WERI-Rb-1 (cell line): ENCODE results near the gene RPS29.
"Not testable (repeated sequence)": the region's sequence is repeated elsewhere in the genome, so short reads cannot be mapped to it uniquely, and the experiment has no call there.

Experiments used
- DNase-seq: peaks from one replicate; pipeline ENCODE4 v3.0.0-alpha.2; 2020
- H3K27ac ChIP-seq: fragments of 250-450 bp; sonication (Bioruptor Pico); 2 replicates; pipeline ENCODE4 v1.5.1; 2020; ENCODE audit warnings: mild to moderate bottlenecking, moderate library complexity
- H3K27me3 ChIP-seq: fragments of 250-450 bp; sonication (Bioruptor Pico); 2 replicates; pipeline ENCODE4 v1.5.1; 2021; ENCODE audit warnings: mild to moderate bottlenecking, low read depth, moderate library complexity; ENCODE audit not compliant: insufficient read depth, severe bottlenecking
- H3K36me3 ChIP-seq: fragments of 250-450 bp; sonication (Bioruptor Pico); 2 replicates; pipeline ENCODE4 v1.5.1; 2020; ENCODE audit warnings: mild to moderate bottlenecking, moderate library complexity
- H3K4me3 ChIP-seq: 2 replicates; pipeline ENCODE4 v1.5.1; 2011; ENCODE audit warnings: low read depth, mild to moderate bottlenecking, control low read depth, low read length
- H3K9me3 ChIP-seq: fragments of 250-450 bp; sonication (Bioruptor Pico); 2 replicates; pipeline ENCODE4 v1.5.1; 2021; ENCODE audit warnings: mild to moderate bottlenecking, moderate library complexity; ENCODE audit not compliant: severe bottlenecking
- TF ChIP-seq, protein P1 (sequence below): IDR thresholded peaks from 2 replicates; pipeline ENCODE4 v1.5.1; 2011; ENCODE audit warnings: low read depth, mild to moderate bottlenecking, control low read depth, inconsistent platforms, low read length

The RPS29 gene

GRCh38 chr14:49586673-49587460, 687 bp upstream of the RPS29 start:
- DNase-seq = peak; percentile 38
- Histone ChIP-seq H3K9me3 (no peaks in the 10 kb centered on the region), H3K27ac (peak overlapping the region; percentile 88), H3K4me3 (peak overlapping the region; percentile 99), H3K36me3 (peaks cover 32% of the 10 kb centered on the region), H3K27me3 (no peaks in the 10 kb centered on the region)
- TF ChIP-seq, protein P1, sequence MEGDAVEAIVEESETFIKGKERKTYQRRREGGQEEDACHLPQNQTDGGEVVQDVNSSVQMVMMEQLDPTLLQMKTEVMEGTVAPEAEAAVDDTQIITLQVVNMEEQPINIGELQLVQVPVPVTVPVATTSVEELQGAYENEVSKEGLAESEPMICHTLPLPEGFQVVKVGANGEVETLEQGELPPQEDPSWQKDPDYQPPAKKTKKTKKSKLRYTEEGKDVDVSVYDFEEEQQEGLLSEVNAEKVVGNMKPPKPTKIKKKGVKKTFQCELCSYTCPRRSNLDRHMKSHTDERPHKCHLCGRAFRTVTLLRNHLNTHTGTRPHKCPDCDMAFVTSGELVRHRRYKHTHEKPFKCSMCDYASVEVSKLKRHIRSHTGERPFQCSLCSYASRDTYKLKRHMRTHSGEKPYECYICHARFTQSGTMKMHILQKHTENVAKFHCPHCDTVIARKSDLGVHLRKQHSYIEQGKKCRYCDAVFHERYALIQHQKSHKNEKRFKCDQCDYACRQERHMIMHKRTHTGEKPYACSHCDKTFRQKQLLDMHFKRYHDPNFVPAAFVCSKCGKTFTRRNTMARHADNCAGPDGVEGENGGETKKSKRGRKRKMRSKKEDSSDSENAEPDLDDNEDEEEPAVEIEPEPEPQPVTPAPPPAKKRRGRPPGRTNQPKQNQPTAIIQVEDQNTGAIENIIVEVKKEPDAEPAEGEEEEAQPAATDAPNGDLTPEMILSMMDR = peak; percentile 53

DNA sequence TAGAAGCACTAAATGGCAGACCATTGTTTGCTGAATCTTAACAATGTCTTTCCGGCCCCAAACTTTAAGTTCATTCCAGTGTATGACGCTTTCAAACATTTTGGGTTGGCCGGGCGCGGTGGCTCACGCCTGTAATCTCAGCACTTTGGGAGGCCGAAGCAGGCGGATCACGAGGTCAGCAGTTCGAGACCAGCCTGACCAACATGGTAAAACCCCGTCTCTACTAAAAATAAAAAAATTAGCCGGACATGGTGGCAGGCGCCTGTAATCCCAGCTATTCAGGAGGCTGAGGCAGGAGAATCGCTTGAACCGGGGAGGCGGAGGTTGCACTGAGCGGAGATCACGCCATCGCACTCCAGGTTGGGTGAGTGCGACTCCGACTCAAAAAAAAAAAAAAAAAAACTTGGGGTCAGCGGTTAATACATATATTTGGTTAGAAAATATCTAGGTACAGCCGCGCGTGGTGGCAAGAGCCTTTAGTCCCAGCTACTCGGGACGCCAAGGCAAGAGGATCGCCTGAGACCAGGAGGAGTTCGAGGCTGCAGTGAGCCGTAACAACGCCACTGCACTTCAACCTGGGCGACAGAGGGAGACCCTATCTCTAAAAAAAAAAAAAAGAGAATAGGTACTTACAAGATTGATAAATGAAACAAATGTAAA, 1.1 kb downstream of the RPS29 start:
- H3K9me3 ChIP-seq, DNase-seq, H3K27me3 ChIP-seq: not testable (repeated sequence)
- Histone ChIP-seq H3K27ac (peak overlapping the region; percentile 88), H3K36me3 (peaks cover 39% of the 10 kb centered on the region), H3K4me3 (peak overlapping the region; percentile 99)

GRCh38 chr14:49584058-49584457, 2.1 kb downstream of the RPS29 start:
- peaks cover 39% of the 10 kb centered on the region for H3K36me3 ChIP-seq
- no peak overlapping the region for H3K27ac ChIP-seq

GRCh38 chr14:49583629-49584028, 2.6 kb downstream of the RPS29 start:
- TF ChIP-seq, protein P1 = no peak
- DNase-seq = no peak
- no peaks in the 10 kb centered on the region for H3K27me3 ChIP-seq
- H3K27ac ChIP-seq = no peak overlapping the region
- no peak overlapping the region for H3K4me3 ChIP-seq
- no peaks in the 10 kb centered on the region for H3K9me3 ChIP-seq
- H3K36me3 ChIP-seq = peaks cover 39% of the 10 kb centered on the region

More at GRCh38 chr14:49584058-49584457, 2.1 kb downstream of the RPS29 start:
- Histone ChIP-seq H3K9me3 (no peaks in the 10 kb centered on the region), H3K27me3 (no peaks in the 10 kb centered on the region), H3K4me3 (no peak overlapping the region)
- TF ChIP-seq, protein P1 = no peak
- DNase-seq = no peak

DNA sequence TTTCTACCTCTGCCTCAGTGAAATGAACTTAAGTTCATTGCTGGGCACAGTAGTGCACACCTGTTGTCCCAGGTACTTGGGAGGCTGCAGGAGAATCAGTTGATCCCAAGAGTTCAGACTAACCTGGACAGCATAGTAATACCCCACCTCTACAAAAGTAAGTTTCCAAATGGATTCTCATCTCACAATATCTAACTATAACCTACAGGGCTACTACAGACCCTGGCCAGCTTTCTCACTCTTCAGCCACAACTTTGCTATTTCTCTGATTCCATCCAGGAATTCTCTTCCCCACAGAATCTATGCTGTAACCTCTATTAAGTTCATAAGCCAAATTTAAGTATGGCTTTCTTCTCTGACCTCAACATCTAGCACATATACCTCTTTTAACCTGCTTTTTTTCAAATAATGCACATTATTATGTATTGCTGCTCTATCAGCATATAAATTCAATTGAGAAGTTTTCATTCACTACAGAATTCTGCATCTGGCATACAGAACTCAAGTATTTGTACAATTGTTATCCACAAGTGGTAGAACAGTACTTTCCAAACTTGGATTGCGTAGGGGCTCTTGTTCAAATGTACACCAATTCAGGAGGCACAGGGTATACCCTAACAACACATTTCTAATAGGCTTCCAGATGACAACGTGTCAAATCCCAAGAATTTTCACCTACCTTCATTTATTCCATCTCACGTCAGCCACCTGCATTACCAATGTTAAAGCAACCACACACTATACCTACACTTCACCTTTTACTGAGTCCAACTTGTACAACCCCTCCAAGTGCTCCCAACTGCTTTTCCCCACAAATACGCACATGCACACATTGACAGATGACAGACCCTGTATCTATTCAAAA, 3.8 kb downstream of the RPS29 start:
- H3K9me3 ChIP-seq = no peaks in the 10 kb centered on the region
- no peaks in the 10 kb centered on the region for H3K27me3 ChIP-seq
- TF ChIP-seq, protein P1 = no peak
- H3K4me3 ChIP-seq = no peak overlapping the region
- peaks cover 41% of the 10 kb centered on the region for H3K36me3 ChIP-seq
- no peak overlapping the region for H3K27ac ChIP-seq
- DNase-seq = no peak
